PC-3 (cell line): ENCODE measurements around the gene CFAP46.

ENCODE experiments used
- EZH2phosphoT487 ChIP-seq: fragments of 300-600 bp; sonication (generic); IDR thresholded peaks from 2 replicates; pipeline ENCODE4 v1.6.1; 2018; ENCODE audit warnings: mild to moderate bottlenecking, antibody characterized with exemption, low read length, borderline replicate concordance
- TF ChIP-seq, protein P1 (sequence below): fragments of 300-600 bp; sonication (generic); conservative IDR thresholded peaks from 2 replicates; pipeline ENCODE4 v1.5.1; 2017; ENCODE audit warnings: antibody characterized with exemption, low read depth, mild to moderate bottlenecking, low read length

DNA sequence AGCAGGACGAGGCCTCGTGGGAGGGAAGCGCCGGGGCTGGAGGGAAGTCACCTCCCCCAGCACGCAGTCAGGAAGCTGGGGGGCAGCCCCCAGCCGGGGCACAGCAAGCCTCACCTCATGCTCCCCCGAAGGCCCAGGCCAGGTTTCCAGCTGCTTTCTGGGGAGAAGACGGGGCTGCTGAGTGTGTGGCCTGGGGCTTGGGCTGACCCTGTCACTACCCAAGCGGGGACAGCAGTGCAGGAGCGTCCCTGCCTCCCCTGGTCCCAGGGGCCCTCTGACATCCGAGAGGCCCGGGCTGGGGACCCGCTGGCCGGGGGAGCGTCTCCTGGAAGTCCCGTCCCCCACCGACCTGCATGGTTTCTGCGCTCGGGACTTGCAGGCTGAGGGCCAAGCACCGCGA, 136.8 kb downstream of the CFAP46 start:
- TF ChIP-seq, protein P1, sequence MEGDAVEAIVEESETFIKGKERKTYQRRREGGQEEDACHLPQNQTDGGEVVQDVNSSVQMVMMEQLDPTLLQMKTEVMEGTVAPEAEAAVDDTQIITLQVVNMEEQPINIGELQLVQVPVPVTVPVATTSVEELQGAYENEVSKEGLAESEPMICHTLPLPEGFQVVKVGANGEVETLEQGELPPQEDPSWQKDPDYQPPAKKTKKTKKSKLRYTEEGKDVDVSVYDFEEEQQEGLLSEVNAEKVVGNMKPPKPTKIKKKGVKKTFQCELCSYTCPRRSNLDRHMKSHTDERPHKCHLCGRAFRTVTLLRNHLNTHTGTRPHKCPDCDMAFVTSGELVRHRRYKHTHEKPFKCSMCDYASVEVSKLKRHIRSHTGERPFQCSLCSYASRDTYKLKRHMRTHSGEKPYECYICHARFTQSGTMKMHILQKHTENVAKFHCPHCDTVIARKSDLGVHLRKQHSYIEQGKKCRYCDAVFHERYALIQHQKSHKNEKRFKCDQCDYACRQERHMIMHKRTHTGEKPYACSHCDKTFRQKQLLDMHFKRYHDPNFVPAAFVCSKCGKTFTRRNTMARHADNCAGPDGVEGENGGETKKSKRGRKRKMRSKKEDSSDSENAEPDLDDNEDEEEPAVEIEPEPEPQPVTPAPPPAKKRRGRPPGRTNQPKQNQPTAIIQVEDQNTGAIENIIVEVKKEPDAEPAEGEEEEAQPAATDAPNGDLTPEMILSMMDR, result no peak
- no peak for TF ChIP-seq EZH2phosphoT487
